ENCODE results near the gene SLC26A6.

Gene SLC26A6

DNA sequence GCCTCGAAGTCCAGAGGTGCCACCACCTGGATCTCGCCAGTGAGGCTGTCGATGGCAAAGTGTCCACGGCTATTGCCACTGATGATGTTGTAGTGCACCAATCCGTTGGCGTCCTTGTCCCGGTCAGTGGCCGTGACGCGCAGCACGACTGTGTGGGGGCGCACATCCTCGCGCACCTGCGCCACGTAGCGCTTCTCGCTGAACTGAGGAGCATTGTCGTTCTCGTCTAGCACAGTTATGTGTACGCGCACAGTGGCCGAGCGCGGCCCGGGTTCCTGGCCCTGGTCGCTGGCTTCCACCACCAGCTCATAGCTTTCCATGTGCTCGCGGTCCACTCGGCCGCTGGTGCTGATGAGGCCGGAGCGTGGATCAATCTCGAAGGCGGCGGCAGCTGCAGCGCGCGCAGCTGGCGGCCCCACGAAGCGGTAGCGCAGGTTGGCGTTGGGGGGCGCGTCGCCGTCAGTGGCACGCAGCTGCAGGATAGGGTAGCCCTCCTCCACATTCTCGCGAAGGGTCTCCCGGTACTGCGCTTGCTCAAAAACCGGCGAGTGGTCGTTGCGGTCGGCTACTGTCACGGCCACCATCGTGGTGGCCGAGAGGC lies 25.6 kb upstream of the SLC26A6 start:
- no peak for DNase-seq (ENCODE audit: low read depth)

DNA sequence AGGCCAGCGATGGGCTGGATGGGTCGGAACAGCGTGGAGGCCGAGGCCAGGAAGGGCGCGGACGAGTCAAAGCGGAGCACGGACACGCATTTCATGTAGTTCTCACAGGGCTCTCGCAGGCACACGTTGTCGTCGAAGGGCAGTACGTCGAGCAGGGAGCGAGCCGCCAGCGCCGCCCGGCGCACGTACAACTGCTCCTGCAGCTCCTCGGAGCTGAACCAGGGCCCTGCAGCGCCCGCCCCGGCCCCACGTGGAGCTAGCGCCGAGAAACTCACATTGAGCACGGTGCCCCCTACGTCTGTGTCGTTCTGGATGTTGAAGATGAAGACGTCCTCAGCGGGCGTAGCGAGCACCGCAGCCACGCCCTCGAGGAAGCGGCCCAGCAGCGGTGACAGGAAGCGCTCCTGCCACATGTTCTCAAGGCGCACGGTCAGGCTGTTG lies 21.6 kb upstream of the SLC26A6 start:
- peak; percentile 19 for DNase-seq (ENCODE audit: low read depth)

DNA sequence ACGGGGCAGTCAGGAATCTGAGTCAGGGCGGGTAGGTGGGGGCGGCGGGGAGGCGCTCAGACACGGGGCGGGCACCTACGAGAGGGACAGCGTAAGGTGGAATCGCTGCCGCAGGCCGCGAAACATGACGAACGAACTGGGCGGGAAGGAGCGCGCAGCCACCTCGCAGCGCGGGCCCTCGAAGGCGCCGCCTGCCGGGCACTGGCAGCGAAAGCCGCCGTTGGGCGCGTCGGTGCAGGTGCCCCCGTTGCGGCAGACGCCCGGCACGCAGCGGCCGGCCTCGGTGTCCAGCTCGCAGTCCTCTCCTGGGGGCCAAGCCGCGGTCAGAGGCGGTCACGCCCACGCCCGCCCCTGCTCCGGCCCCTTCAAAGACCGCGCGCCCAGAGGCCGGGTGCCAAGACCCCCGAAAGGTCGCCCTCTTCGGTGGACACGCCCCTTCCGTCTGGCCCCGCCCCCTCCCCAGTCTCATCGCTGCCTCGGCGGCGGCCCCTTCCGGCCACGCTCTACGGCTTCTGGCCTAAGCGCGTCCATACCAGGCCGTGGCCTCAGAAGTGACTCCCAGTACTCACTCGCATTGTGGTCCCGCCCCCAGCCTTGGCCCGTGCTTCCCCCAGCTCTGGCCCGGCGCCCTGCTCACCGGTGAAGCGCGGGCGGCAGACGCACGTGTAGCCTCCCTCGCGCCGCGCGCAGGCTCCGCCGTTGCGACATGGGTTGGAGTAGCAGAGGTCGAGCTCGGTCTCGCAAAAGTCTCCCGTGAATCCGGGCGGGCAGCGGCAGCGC lies 21.0 kb upstream of the SLC26A6 start:
- DNase-seq (ENCODE audit: low read depth), result peak; percentile 75

GRCh38 chr3:48655606-48656005 lies 20.3 kb upstream of the SLC26A6 start:
- peak; percentile 24 for DNase-seq (ENCODE audit: low read depth)

DNA sequence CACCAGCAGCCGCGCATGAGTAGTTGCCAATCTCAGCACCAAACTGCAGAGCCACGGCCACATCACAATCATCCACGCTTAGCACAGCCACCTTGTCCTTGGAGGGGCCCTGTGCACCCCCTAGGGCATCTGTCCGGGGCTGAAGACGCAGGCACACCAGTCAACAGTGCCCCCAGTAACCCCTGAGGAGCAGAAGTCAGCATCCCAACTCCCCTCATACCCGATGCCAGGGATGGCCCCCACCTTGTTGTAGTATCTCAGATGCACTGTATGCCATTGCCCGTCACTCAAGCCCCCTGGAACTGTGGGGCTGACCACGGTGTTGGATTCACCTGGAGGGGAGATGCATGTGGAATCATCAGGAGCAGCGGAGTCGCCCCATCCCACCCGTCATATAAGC lies 19.8 kb upstream of the SLC26A6 start:
- DNase-seq (ENCODE audit: low read depth), result no peak

DNA sequence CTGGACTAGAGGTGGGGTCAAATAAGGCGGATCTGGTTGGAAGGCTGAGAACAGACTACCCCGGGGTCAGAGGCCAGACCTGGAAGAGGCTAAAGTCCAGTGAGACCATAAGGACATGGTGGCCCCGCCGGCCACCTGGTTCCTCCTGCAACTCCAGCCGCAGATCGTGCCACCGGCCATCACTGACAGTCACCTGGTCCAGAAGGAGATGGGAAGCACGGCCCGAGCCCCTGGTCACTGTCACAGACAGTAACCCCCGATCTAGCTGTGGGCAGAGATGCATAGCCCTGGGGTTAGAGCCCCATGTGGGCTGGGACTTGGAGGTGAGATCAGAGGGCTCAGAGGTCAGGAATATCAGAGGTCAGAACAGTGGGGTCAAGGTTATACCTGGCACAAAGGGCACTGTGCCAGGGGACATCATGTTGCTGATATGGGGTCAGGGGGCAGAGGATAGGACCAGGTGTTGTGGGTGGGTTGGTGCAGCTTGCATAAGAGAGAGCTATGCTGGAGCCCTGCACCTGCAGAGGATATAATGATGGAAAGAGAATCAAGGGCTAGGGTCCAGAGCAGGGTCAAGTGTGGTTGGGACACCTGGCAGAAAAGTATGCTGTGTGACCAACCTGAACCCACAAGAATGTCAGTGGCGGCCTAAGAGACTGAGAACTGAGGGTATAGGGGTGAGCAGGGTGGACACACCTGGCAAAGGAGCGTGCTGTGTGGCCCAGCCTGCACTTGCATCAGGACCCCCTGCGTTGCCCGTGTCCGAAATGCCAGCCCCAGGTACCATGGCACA lies 17.9 kb upstream of the SLC26A6 start:
- no peak for DNase-seq (ENCODE audit: low read depth)

GRCh38 chr3:48651771-48652170 lies 16.5 kb upstream of the SLC26A6 start:
- DNase-seq (ENCODE audit: low read depth), result no peak

- DNase-seq (ENCODE audit: low read depth), result no peak
These were observed 15.5 kb upstream of the SLC26A6 start for GRCh38 chr3:48650723-48651122.

- no peak for DNase-seq (ENCODE audit: low read depth)
These were observed 13.1 kb upstream of the SLC26A6 start for GRCh38 chr3:48648188-48648850.

DNA sequence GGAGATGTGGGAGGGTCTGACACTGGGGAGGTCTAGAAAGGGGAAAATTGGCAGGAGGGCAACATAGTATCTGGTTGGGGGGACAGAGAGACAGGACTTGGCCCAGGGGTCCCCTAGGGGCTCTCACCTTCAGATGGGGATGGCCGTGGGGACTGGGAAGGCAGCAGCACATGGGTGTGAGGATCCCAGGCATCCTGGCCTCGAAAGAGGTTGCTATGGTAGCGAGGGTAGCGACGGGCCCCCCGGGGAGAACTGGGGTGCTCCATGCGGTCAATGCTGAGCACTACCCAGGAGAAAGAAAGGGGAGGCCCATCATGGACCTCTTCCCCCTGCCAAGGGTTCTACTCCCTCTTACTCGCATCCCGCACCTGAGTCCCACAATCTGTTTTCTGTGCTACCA lies 12.5 kb upstream of the SLC26A6 start:
- no peak for DNase-seq (ENCODE audit: low read depth)

DNA sequence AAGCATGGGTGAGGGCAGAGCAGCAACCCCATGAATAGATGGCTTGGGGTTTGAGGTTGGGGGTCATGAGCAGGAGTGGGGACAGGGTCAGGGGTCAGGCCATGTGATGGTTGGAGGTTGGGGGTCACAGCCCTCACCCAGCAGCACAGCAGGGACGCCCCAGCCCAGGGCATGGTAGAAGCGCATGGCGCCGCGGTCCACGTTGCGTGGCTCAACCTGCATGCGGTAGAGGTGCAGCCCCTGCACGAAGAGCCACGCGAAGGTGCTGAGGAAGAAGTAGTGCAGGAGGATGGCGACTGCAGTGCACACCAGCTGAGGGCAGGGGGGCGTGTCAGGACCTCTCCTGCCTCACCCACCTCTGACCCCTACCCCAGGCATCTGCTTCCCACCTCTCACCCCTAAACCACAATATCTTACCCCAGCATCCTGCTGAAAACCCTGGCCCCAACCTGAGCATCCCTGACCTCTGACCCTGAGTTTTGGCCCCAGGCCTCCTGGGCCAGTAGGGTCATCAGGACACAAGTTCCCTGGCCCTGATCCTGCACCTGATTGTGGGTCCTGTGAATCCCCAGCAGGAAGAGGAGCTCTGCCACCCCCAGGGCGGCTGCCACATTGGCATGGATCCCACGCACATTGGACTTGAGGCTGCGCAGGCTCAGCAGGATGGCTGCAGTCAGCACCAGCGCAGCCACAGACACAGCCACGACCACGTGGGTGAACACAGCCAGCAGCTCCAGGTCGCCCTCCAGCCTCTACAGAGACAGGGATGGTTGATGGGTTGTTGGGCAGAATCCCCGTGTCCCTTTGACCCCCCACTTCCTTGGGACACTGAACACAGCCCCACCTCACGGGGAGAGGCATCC lies 9.9 kb upstream of the SLC26A6 start:
- no peak for DNase-seq (ENCODE audit: low read depth)

- DNase-seq (ENCODE audit: low read depth), result no peak
These were observed 7.3 kb upstream of the SLC26A6 start for GRCh38 chr3:48642605-48643004.

DNA sequence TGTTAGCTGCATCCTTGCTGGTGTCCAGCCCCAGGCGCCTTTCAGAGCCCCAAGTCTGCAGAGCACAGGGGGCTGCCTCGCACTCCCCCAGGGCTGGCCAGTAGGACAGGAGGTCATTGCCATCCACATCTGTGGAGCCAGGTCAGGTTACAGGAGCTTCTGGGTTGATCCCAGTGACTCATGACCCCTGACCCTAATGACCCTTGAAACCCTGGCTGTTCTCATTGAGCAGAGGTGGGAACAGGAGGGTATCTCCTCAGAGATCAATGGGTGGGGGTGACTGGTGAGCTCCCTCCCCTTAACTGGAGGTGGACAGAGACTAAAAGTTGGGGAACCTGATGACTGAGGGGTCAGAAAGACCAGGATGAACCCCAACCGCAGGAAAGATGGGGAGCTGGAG lies 6.1 kb upstream of the SLC26A6 start:
- no peak for DNase-seq (ENCODE audit: low read depth)

- DNase-seq (ENCODE audit: low read depth), result no peak
These were observed 4.8 kb upstream of the SLC26A6 start for GRCh38 chr3:48639944-48640606.

- DNase-seq (ENCODE audit: low read depth), result no peak
These were observed 2.0 kb upstream of the SLC26A6 start for GRCh38 chr3:48637305-48637704.

DNA sequence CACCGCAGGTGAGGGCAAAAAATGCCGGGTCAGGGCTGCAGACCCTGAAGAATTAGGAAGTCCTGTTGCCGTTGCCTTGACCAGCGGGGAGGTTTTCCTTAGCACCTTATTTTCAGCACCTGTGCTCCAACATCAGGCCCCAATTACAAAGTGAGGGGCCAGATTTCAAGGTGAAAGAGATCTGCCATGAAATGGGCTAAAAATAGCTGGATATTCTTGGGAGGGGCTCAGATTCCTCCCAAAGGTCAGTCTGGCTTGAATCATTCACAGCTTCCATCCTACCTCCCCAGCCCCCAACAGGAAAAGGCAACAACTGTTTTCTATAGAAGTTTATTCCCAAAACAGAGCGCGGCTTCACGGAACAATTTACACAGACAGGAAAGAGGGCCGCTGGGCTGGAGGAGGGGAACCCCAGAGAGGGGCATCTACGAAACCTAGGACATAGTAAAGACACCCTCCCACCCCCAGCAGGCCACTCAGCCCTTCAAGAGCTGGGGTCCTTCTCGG lies 941 bp upstream of the SLC26A6 start:
- no peak for DNase-seq (ENCODE audit: low read depth)

- peak; percentile 14 for DNase-seq (ENCODE audit: low read depth)
These were observed 520 bp downstream of the SLC26A6 start for GRCh38 chr3:48634661-48635221.

DNA sequence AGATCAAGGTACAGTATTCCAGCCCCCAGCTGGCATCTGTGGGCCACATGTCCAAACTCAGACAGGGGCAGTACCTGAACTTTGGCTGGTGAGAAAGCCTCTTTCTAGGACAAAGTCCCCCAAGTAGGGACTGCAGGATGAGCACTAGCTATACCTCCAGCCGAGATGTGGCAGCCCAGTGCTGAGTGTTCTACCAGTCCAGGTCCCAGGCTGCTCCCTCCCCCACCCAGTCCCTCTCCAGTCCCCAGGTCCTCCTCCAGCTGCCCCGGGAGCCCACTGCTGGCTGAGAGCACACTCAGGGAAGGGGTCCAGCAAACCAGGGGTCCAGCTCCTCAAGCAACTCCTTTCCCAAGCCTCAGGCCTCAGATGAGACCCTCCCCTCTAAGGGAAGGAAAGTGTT lies 1.5 kb downstream of the SLC26A6 start:
- no peak for DNase-seq (ENCODE audit: low read depth)

DNA sequence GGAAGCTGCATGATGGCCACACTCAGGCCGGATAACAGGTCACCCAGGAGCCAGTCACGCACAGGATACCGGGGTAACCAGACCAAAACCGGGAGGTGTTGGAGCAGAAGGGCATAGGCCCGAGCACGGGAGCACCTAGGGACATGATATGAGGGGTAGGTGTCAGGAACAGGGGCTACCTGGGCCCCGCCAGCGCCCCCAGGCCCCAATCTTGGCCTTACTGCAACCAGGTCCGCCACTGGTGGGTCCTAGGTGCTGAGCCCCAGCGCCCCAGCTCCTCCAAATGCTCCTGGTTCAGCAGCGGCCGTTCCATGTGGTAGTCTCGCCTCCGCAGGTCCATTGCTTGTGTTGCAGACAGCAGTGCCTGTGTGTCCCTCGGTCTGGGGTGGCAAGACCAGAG lies 2.0 kb downstream of the SLC26A6 start:
- no peak for DNase-seq (ENCODE audit: low read depth)

Measured in T follicular helper cell (primary cell).